Stimulated activated memory B cell treated with anti-CD40 and anti-IgM and Interleukin-4, amounts not matched to agents 10 μg/mL and 1 μg/mL and 100 μg/mL, for 72 hours (primary cell): ENCODE data around the gene APOM.

Experiments used
- ATAC-seq: fragments of 150-1000 bp; cut with Tn5 transposase; 2 replicates; pipeline ENCODE4 v1.10.0; 2021
- H3K27ac Mint-ChIP-seq: one replicate; pipeline ENCODE4 v1.8.0; 2022; ENCODE audit warnings: mild to moderate bottlenecking, mixed read lengths
- H3K27me3 Mint-ChIP-seq: one replicate; pipeline ENCODE4 v1.8.0; 2022; ENCODE audit warnings: mixed read lengths
- H3K36me3 Mint-ChIP-seq: one replicate; pipeline ENCODE4 v1.8.0; 2022; ENCODE audit warnings: mixed read lengths
- H3K4me1 Mint-ChIP-seq: one replicate; pipeline ENCODE4 v1.8.0; 2022; ENCODE audit warnings: mixed read lengths
- H3K4me3 Mint-ChIP-seq: one replicate; pipeline ENCODE4 v1.8.0; 2022; ENCODE audit warnings: mild to moderate bottlenecking, moderate library complexity, mixed read lengths
- H3K9me3 Mint-ChIP-seq: one replicate; pipeline ENCODE4 v1.8.0; 2022; ENCODE audit warnings: mixed read lengths

The APOM gene

GRCh38 chr6:31655349-31656237, at the start of gene APOM:
APOM (plus strand) TSS chr6:31655894; CDS start chr6:31655967, 73 bp downstream.
- H3K27ac Mint-ChIP-seq: peak within 1 kb of the TSS; percentile 9
- H3K4me1 Mint-ChIP-seq: peaks cover 68% of the 10 kb centered on the region
- peaks cover 53% of the 10 kb centered on the region for H3K36me3 Mint-ChIP-seq
- no peaks in the 10 kb centered on the region for H3K9me3 Mint-ChIP-seq
- H3K27me3 Mint-ChIP-seq: no peaks in the 10 kb centered on the region
- no peak within 1 kb of the TSS for H3K4me3 Mint-ChIP-seq
- ATAC-seq: no peak

GRCh38 chr6:31607317-31607716, 48.4 kb upstream of the APOM start:
- no peak overlapping the region for H3K27ac Mint-ChIP-seq
- no peaks in the 10 kb centered on the region for H3K9me3 Mint-ChIP-seq
- ATAC-seq: no peak
- H3K36me3 Mint-ChIP-seq: no peaks in the 10 kb centered on the region
- H3K27me3 Mint-ChIP-seq: no peaks in the 10 kb centered on the region
- H3K4me1 Mint-ChIP-seq: no peaks in the 10 kb centered on the region
- no peak overlapping the region for H3K4me3 Mint-ChIP-seq

- Mint-ChIP-seq H3K9me3 (no peaks in the 10 kb centered on the region), H3K4me1 (peaks cover 10% of the 10 kb centered on the region), H3K4me3 (no peak overlapping the region), H3K36me3 (no peaks in the 10 kb centered on the region), H3K27ac (no peak overlapping the region), H3K27me3 (no peaks in the 10 kb centered on the region)
- no peak for ATAC-seq
These were observed 45.9 kb upstream of the APOM start for GRCh38 chr6:31609519-31610406.

GRCh38 chr6:31610968-31611367, 44.7 kb upstream of the APOM start:
- Mint-ChIP-seq H3K9me3 (no peaks in the 10 kb centered on the region), H3K4me3 (no peak overlapping the region), H3K27me3 (no peaks in the 10 kb centered on the region), H3K27ac (no peak overlapping the region), H3K4me1 (peaks cover 22% of the 10 kb centered on the region), H3K36me3 (no peaks in the 10 kb centered on the region)
- ATAC-seq: no peak

- Mint-ChIP-seq H3K27ac (peak overlapping the region; percentile 77), H3K36me3 (no peaks in the 10 kb centered on the region), H3K4me1 (peaks cover 30% of the 10 kb centered on the region), H3K4me3 (no peak overlapping the region), H3K9me3 (no peaks in the 10 kb centered on the region), H3K27me3 (no peaks in the 10 kb centered on the region)
- ATAC-seq: peak; percentile 82
These were observed 41.5 kb upstream of the APOM start for GRCh38 chr6:31614075-31614619.

- peaks cover 30% of the 10 kb centered on the region for H3K4me1 Mint-ChIP-seq
- H3K36me3 Mint-ChIP-seq: no peaks in the 10 kb centered on the region
- H3K9me3 Mint-ChIP-seq: no peaks in the 10 kb centered on the region
- peak; percentile 64 for ATAC-seq
- peak within 1 kb of the TSS; percentile 13 for H3K4me3 Mint-ChIP-seq
- H3K27ac Mint-ChIP-seq: peak within 1 kb of the TSS; percentile 77
- H3K27me3 Mint-ChIP-seq: no peaks in the 10 kb centered on the region
These were observed 40.8 kb upstream of the APOM start, which contains the start of gene AIF1 for GRCh38 chr6:31614684-31615578. AIF1 (plus strand) TSS chr6:31615234; CDS start chr6:31615330, 96 bp downstream.

- peak overlapping the region; percentile 77 for H3K27ac Mint-ChIP-seq
- H3K27me3 Mint-ChIP-seq: no peaks in the 10 kb centered on the region
- no peaks in the 10 kb centered on the region for H3K36me3 Mint-ChIP-seq
- peaks cover 30% of the 10 kb centered on the region for H3K4me1 Mint-ChIP-seq
- no peak overlapping the region for H3K4me3 Mint-ChIP-seq
- ATAC-seq: no peak
- no peaks in the 10 kb centered on the region for H3K9me3 Mint-ChIP-seq
These were observed 39.9 kb upstream of the APOM start for GRCh38 chr6:31615748-31616147.

GRCh38 chr6:31617010-31617409, 38.7 kb upstream of the APOM start:
- Mint-ChIP-seq H3K27ac (no peak overlapping the region), H3K27me3 (no peaks in the 10 kb centered on the region), H3K4me3 (no peak overlapping the region), H3K4me1 (peaks cover 40% of the 10 kb centered on the region), H3K9me3 (no peaks in the 10 kb centered on the region), H3K36me3 (peaks cover 7% of the 10 kb centered on the region)
- ATAC-seq: no peak

GRCh38 chr6:31619805-31620585, 35.7 kb upstream of the APOM start:
- H3K4me3 Mint-ChIP-seq: peak overlapping the region; percentile 82
- peak; percentile 96 for ATAC-seq
- H3K4me1 Mint-ChIP-seq: peaks cover 36% of the 10 kb centered on the region
- peak overlapping the region; percentile 88 for H3K27ac Mint-ChIP-seq
- peaks cover 24% of the 10 kb centered on the region for H3K36me3 Mint-ChIP-seq
- H3K27me3 Mint-ChIP-seq: no peaks in the 10 kb centered on the region
- H3K9me3 Mint-ChIP-seq: no peaks in the 10 kb centered on the region

- H3K9me3 Mint-ChIP-seq: no peaks in the 10 kb centered on the region
- ATAC-seq: peak; percentile 58
- no peaks in the 10 kb centered on the region for H3K27me3 Mint-ChIP-seq
- H3K4me3 Mint-ChIP-seq: peak within 1 kb of the TSS; percentile 82
- peaks cover 32% of the 10 kb centered on the region for H3K36me3 Mint-ChIP-seq
- H3K27ac Mint-ChIP-seq: peak within 1 kb of the TSS; percentile 88
- peaks cover 29% of the 10 kb centered on the region for H3K4me1 Mint-ChIP-seq
These were observed 34.9 kb upstream of the APOM start, which contains the start of gene PRRC2A for GRCh38 chr6:31620586-31621319. PRRC2A (plus strand) TSS chr6:31620715; CDS start chr6:31622790, 2,075 bp downstream.

GRCh38 chr6:31621320-31621939, 34.3 kb upstream of the APOM start:
- Mint-ChIP-seq H3K27ac (peak overlapping the region; percentile 88), H3K9me3 (no peaks in the 10 kb centered on the region), H3K27me3 (no peaks in the 10 kb centered on the region), H3K4me1 (peaks cover 22% of the 10 kb centered on the region), H3K4me3 (peak overlapping the region; percentile 82), H3K36me3 (peaks cover 39% of the 10 kb centered on the region)
- ATAC-seq: no peak

GRCh38 chr6:31621991-31622390, 33.7 kb upstream of the APOM start:
- peaks cover 18% of the 10 kb centered on the region for H3K4me1 Mint-ChIP-seq
- no peaks in the 10 kb centered on the region for H3K27me3 Mint-ChIP-seq
- peak overlapping the region; percentile 82 for H3K4me3 Mint-ChIP-seq
- no peaks in the 10 kb centered on the region for H3K9me3 Mint-ChIP-seq
- no peak for ATAC-seq
- peak overlapping the region; percentile 88 for H3K27ac Mint-ChIP-seq
- peaks cover 44% of the 10 kb centered on the region for H3K36me3 Mint-ChIP-seq

GRCh38 chr6:31622684-31623091, 33.0 kb upstream of the APOM start:
- no peak for ATAC-seq
- Mint-ChIP-seq H3K4me1 (peaks cover 22% of the 10 kb centered on the region), H3K27ac (peak overlapping the region; percentile 88), H3K27me3 (no peaks in the 10 kb centered on the region), H3K36me3 (peaks cover 51% of the 10 kb centered on the region), H3K9me3 (no peaks in the 10 kb centered on the region), H3K4me3 (peak overlapping the region; percentile 82)
